Measurements from ENCODE around the gene G3BP2. TPM values are rescaled to one million over a fixed set of nuclear protein-coding genes. Genes with fewer than 3 reads are reported as not detected.
"Not testable (repeated sequence)": the region's sequence is repeated elsewhere in the genome, so short reads cannot be mapped to it uniquely, and the experiment has no call there.

G3BP2 gene
- total RNA-seq, 1 experiment from 2014 or later, result 146 TPM

- Histone ChIP-seq H3K27me3 (ENCODE audit: control insufficient read depth, insufficient read depth, low read length) (no peaks in the 10 kb centered on the region), H3K9me3 (ENCODE audit: control insufficient read depth, insufficient read depth, low read depth, low read length) (no peaks in the 10 kb centered on the region), H3K27ac (ENCODE audit: low read length) (no peak overlapping the region), H3K4me3 (ENCODE audit: low read depth in 2 of 2, low read length in 2 of 2) (no peak overlapping the region), H3K4me1 (ENCODE audit: control insufficient read depth, insufficient read depth, low read length) (peaks cover 19% of the 10 kb centered on the region; the same call in 1 of the 2 replicates), H3K36me3 (ENCODE audit: control insufficient read depth, insufficient read depth, low read length) (peaks cover 10% of the 10 kb centered on the region)
- ChIA-PET CTCF (no interaction called here), POLR2A (no interaction called here)
- DNase-seq (ENCODE audit: low read depth, low spot score), result no peak
- TF ChIP-seq CTCF (IDR thresholded peaks at IDR 0.05), result no peak
- no peak for ATAC-seq
- no TSS peak for BruUV-seq (replicated peaks)
- in situ Hi-C loops (cut with HindIII; ENCODE audit: low pct_unique_long_range_greater_than_20kb, low sequenced_read_pairs), result no loop called here
- intact Hi-C loops (cut with micrococcal nuclease; ENCODE audit: unreplicated experiment), result no loop called here
These were observed 4.6 kb downstream of the G3BP2 start for GRCh38 chr4:75668596-75668995.

GRCh38 chr4:75667636-75668035 is 5.6 kb downstream of the G3BP2 start:
- in situ Hi-C loops (cut with HindIII; ENCODE audit: low pct_unique_long_range_greater_than_20kb, low sequenced_read_pairs); H3K27me3 ChIP-seq (ENCODE audit: control insufficient read depth, insufficient read depth, low read length); H3K9me3 ChIP-seq (ENCODE audit: control insufficient read depth, insufficient read depth, low read depth, low read length); H3K36me3 ChIP-seq (ENCODE audit: control insufficient read depth, insufficient read depth, low read length); BruUV-seq (replicated peaks); H3K4me3 ChIP-seq (ENCODE audit: low read depth in 2 of 2, low read length in 2 of 2); DNase-seq (ENCODE audit: low read depth, low spot score); intact Hi-C loops (cut with micrococcal nuclease; ENCODE audit: unreplicated experiment); ATAC-seq; H3K27ac ChIP-seq (ENCODE audit: low read length); CTCF ChIA-PET; POLR2A ChIA-PET: not testable (repeated sequence)
- H3K4me1 ChIP-seq (ENCODE audit: control insufficient read depth, insufficient read depth, low read length), result peaks cover 19% of the 10 kb centered on the region; the same call in 1 of the 2 replicates

- POLR2A ChIA-PET, result no interaction called here
- H3K36me3 ChIP-seq (ENCODE audit: control insufficient read depth, insufficient read depth, low read length), result no peaks in the 10 kb centered on the region; the same call in 1 of the 2 replicates
- no TSS peak for BruUV-seq (replicated peaks)
- intact Hi-C loops (cut with micrococcal nuclease; ENCODE audit: unreplicated experiment) (no loop called here), in situ Hi-C loops (cut with HindIII; ENCODE audit: low pct_unique_long_range_greater_than_20kb, low sequenced_read_pairs) (no loop called here)
- H3K27me3 ChIP-seq (ENCODE audit: control insufficient read depth, insufficient read depth, low read length), result no peaks in the 10 kb centered on the region
- ATAC-seq, result no peak
- no peak overlapping the region for H3K27ac ChIP-seq (ENCODE audit: low read length)
- TF ChIP-seq CTCF (IDR thresholded peaks at IDR 0.05), result no peak
- peaks cover 16% of the 10 kb centered on the region; the same call in 1 of the 2 replicates for H3K4me1 ChIP-seq (ENCODE audit: control insufficient read depth, insufficient read depth, low read length)
- no peak for DNase-seq (ENCODE audit: low read depth, low spot score)
- H3K4me3 ChIP-seq (ENCODE audit: low read depth in 2 of 2, low read length in 2 of 2), result no peak overlapping the region
- H3K9me3 ChIP-seq (ENCODE audit: control insufficient read depth, insufficient read depth, low read depth, low read length), result no peaks in the 10 kb centered on the region
- CTCF ChIA-PET, result no interaction called here
These were observed 6.9 kb downstream of the G3BP2 start for GRCh38 chr4:75666299-75666698.

- H3K4me3 ChIP-seq (ENCODE audit: low read depth in 2 of 2, low read length in 2 of 2); H3K4me1 ChIP-seq (ENCODE audit: control insufficient read depth, insufficient read depth, low read length); CTCF ChIA-PET; H3K36me3 ChIP-seq (ENCODE audit: control insufficient read depth, insufficient read depth, low read length); H3K27ac ChIP-seq (ENCODE audit: low read length); intact Hi-C loops (cut with micrococcal nuclease; ENCODE audit: unreplicated experiment); ATAC-seq; H3K27me3 ChIP-seq (ENCODE audit: control insufficient read depth, insufficient read depth, low read length); BruUV-seq (replicated peaks); in situ Hi-C loops (cut with HindIII; ENCODE audit: low pct_unique_long_range_greater_than_20kb, low sequenced_read_pairs); POLR2A ChIA-PET; H3K9me3 ChIP-seq (ENCODE audit: control insufficient read depth, insufficient read depth, low read depth, low read length); DNase-seq (ENCODE audit: low read depth, low spot score): not testable (repeated sequence)
These were observed 8.6 kb downstream of the G3BP2 start for GRCh38 chr4:75664604-75665003.

All from Panc1 (cell line).